Amygdala (tissue), 56 donors: Measurements from ENCODE around the gene AP4E1.
A peak's percentile ranks its signal among the peaks of the same experiment; 100 is the strongest.
"Not testable (repeated sequence)": the region's sequence is repeated elsewhere in the genome, so short reads cannot be mapped to it uniquely, and the experiment has no call there.

Experiments used
- DNase-seq, 56 donors: peaks; one replicate each; lab custom pipeline; 2025; lab: John Stamatoyannopoulos, UW

Gene AP4E1

GRCh38 chr15:51011212-51011611, 102.7 kb downstream of the AP4E1 start:
- no peak for DNase-seq

- DNase-seq = no peak
Observed at GRCh38 chr15:51016615-51017014, 108.1 kb downstream of the AP4E1 start.

- no peak for DNase-seq
Observed at GRCh38 chr15:51022206-51022605, 113.7 kb downstream of the AP4E1 start.

- DNase-seq = no peak
Observed at GRCh38 chr15:51023499-51023898, 115.0 kb downstream of the AP4E1 start.

- DNase-seq = peak in 8 of 56 donors; percentile 3 to 41 (median 14)
Observed at GRCh38 chr15:51024735-51025453, 116.4 kb downstream of the AP4E1 start.

GRCh38 chr15:51025454-51025846, 117.0 kb downstream of the AP4E1 start:
- DNase-seq = no peak

GRCh38 chr15:51030649-51031316, 122.3 kb downstream of the AP4E1 start:
- no peak for DNase-seq

GRCh38 chr15:51037474-51037873, 129.0 kb downstream of the AP4E1 start:
- DNase-seq = not testable (repeated sequence)

GRCh38 chr15:51038162-51038973, 129.9 kb downstream of the AP4E1 start:
- no peak for DNase-seq

- DNase-seq = peak in 1 of 56 donors; percentile 13
Observed at GRCh38 chr15:51038974-51039319, 130.5 kb downstream of the AP4E1 start.

- no peak for DNase-seq
Observed at GRCh38 chr15:51044037-51044727, 135.7 kb downstream of the AP4E1 start.

GRCh38 chr15:51046016-51046415, 137.5 kb downstream of the AP4E1 start:
- no peak for DNase-seq

GRCh38 chr15:51046799-51047449, 138.4 kb downstream of the AP4E1 start:
- DNase-seq = peak in 18 of 56 donors; percentile 7 to 67 (median 22)

GRCh38 chr15:51048308-51048707, 139.8 kb downstream of the AP4E1 start:
- no peak for DNase-seq

GRCh38 chr15:51049081-51049480, 140.6 kb downstream of the AP4E1 start:
- no peak for DNase-seq

- DNase-seq = peak in 35 of 56 donors; percentile 6 to 71 (median 29)
Observed at GRCh38 chr15:51051776-51052175, 143.3 kb downstream of the AP4E1 start.

- DNase-seq = no peak
Observed at GRCh38 chr15:51053571-51053970, 145.1 kb downstream of the AP4E1 start.

- no peak for DNase-seq
Observed at GRCh38 chr15:51054535-51054934, 146.1 kb downstream of the AP4E1 start.
